ENCODE results near the gene NDUFAF7.

NDUFAF7 gene

DNA sequence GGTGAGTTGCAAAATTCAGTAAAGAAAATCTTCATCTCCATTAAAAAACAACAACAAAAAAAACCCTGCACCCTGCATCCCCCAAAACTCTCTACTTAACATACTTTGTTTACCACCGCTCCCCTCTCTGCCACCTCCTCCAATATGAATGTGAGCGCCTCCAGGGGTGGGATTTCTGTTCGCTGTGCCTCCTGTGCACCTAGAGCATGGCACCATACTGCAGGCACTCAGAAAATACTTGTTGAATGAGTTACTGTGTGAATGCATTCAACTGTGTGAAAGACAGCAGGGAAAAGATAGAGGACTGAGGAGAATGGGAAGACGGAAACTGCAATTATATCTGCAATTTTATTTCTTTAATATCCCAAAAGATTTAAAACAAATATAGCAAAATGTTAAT lies 4.6 kb upstream of the NDUFAF7 start:
- TF ChIP-seq, protein P1, sequence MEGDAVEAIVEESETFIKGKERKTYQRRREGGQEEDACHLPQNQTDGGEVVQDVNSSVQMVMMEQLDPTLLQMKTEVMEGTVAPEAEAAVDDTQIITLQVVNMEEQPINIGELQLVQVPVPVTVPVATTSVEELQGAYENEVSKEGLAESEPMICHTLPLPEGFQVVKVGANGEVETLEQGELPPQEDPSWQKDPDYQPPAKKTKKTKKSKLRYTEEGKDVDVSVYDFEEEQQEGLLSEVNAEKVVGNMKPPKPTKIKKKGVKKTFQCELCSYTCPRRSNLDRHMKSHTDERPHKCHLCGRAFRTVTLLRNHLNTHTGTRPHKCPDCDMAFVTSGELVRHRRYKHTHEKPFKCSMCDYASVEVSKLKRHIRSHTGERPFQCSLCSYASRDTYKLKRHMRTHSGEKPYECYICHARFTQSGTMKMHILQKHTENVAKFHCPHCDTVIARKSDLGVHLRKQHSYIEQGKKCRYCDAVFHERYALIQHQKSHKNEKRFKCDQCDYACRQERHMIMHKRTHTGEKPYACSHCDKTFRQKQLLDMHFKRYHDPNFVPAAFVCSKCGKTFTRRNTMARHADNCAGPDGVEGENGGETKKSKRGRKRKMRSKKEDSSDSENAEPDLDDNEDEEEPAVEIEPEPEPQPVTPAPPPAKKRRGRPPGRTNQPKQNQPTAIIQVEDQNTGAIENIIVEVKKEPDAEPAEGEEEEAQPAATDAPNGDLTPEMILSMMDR (IDR thresholded peaks at IDR 0.05; ENCODE audit: extremely low read depth, missing control alignments): no peak
- no peak for DNase-seq (ENCODE audit: low spot score)

DNA sequence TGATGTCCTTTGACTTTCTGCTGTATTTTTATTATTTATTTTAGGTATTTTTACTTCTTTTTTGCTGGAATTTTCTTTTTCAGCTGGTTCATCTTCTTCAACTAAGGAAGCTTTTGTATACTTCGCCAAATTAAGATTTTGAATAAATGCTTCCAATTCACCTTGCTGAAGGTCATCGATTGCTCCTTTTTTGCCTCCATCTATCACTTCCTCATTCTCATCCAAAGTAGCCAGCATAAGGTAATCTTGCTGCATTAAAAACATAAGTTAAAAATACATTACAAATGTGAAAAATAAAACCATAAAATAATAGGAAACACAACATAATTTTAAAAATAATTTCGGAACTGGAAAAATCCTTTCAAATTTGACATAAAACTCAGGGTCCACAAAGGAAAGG lies 2.7 kb upstream of the NDUFAF7 start:
- TF ChIP-seq, protein P1 (IDR thresholded peaks at IDR 0.05; ENCODE audit: extremely low read depth, missing control alignments): no peak
- no peak for DNase-seq (ENCODE audit: low spot score)

DNA sequence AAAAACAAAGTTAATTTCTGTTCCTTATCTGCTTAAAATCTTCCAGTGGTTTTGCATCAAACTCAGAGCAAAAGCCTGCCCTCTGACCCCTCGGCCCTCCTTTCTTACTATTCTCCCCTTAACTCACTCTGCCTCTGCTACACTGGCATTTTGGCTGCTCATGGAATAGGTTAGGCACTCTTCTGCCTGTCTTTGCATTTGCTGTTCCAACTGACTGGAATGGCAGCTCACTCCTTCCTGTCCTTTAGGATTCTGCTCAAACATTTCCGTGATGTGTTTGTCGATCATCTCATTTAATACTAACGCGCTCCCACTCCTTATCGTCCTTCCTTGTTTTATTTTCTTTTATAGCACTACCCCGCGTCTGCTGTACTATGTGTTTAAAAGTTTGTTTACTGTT lies 877 bp upstream of the NDUFAF7 start:
- TF ChIP-seq, protein P1 (IDR thresholded peaks at IDR 0.05; ENCODE audit: extremely low read depth, missing control alignments): no peak
- DNase-seq (ENCODE audit: low spot score): no peak

DNA sequence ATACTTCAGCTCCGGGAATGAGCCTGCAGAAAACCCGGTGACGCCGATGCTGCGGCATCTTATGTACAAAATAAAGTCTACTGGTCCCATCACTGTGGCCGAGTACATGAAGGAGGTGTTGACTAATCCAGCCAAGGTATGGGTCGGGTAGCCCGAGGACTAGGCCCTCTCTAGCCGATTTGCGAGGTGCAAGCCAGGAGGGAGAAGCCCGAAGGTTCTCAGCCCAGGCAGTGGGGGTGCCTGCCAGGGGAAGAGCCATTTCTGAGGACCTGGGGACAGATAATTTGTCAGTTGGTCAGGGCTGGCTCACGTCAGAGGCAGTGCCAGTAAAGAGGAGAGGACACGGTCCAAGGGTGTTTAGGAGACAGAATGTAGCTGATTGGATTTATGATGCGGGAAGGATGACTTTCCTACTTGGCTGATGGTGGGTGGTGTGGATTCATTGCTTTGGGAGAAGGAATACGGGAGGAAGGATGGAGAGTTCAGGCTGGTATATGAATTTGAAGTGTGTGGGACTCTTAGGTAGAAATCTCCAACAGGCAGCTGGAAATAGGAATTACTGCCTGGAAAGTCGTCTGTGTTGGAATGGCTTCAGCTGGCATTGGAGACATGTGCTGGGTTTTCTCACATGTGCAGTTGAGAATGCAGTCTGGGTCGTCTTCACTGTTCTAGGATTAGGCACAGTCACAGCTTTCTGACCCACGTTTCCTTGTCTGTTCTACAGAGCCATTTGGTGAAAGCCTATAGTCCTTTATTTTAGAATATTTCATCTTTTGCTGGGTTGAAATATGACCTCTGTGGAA lies 874 bp downstream of the NDUFAF7 start:
- TF ChIP-seq, protein P1 (IDR thresholded peaks at IDR 0.05; ENCODE audit: extremely low read depth, missing control alignments): no peak
- DNase-seq (ENCODE audit: low spot score): peak; percentile 16

DNA sequence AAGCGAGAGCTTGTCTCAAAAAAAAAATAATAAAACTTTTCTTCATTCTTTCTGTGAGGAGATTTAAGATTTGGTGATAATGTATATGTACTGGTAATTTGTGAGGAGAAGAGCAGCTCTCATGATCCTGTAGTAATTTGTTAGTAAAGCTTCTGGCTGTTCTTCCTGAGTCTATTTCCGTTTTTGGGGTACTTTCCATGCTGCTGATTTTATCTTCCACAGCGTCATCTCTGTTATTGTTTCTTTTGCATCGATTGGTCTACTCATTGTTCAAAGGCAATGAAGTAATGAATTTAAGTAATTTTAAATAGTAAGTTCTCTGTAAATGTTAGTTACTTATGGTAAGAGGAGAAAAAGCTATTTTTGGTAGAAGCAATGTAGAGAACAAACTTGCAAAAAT lies 12.0 kb downstream of the NDUFAF7 start:
- TF ChIP-seq, protein P1 (IDR thresholded peaks at IDR 0.05; ENCODE audit: extremely low read depth, missing control alignments): no peak
- no peak for DNase-seq (ENCODE audit: low spot score)

DNA sequence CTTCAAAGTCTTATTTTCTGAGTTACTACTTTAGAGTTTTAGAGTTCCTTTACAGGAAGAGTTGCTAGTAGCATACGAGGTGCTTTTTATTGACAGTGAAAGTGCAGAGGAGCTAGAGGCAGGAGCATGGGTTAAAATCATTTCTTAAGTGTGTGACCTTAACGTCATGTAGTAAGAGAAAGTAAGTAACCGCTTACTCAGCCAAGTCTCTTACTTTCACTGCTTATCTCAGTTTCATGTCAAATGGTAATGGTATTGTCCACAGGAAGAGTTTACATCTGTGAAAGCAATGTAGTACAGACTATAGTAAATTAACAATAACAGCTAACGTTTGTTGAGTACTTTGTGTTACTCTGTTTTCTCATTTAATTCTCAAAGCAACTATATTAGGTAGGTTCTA lies 12.6 kb downstream of the NDUFAF7 start:
- DNase-seq (ENCODE audit: low spot score): peak; percentile 47
- TF ChIP-seq, protein P1 (IDR thresholded peaks at IDR 0.05; ENCODE audit: extremely low read depth, missing control alignments): no peak

DNA sequence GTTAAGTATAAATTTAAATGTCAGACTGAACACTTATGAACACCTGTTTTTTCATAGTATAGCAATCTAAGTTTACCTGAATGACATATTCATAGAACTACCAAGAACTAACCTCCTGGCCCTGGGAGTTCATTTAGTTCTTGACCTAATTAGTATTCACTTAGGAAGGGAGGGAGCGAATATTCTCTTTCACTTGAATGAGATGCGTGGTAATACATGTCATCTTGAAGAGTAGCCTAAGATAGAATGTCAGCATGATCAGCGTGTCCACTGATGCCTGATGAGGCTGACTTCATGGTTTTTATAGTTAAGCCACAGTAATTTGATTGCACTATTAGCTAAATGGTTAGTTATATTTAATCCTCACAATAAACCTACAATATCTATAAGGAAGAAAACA lies 13.3 kb downstream of the NDUFAF7 start:
- TF ChIP-seq, protein P1 (IDR thresholded peaks at IDR 0.05; ENCODE audit: extremely low read depth, missing control alignments): no peak
- DNase-seq (ENCODE audit: low spot score): no peak

Measured in GM20000 (cell line).